A673 (cell line): ENCODE data around the gene CLDN16.
A peak's percentile ranks its signal among the peaks of the same experiment; 100 is the strongest.

Experiments used
- CTCF ChIP-seq: fragments of 300-800, 200-600 bp; sonication (generic); conservative IDR thresholded peaks from 2 replicates; pipeline ENCODE4 v1.5.1; 2017; ENCODE audit warnings: low read depth, mild to moderate bottlenecking, antibody characterized with exemption, low read length, moderate library complexity, mixed read lengths
- EZH2 ChIP-seq: fragments of 200-600 bp; sonication (generic); IDR thresholded peaks from 2 replicates; pipeline ENCODE4 v1.6.1; 2017; ENCODE audit warnings: borderline replicate concordance, low read depth, mild to moderate bottlenecking, mixed read lengths, antibody characterized with exemption, low read length; ENCODE audit not compliant: poor library complexity, severe bottlenecking

DNA sequence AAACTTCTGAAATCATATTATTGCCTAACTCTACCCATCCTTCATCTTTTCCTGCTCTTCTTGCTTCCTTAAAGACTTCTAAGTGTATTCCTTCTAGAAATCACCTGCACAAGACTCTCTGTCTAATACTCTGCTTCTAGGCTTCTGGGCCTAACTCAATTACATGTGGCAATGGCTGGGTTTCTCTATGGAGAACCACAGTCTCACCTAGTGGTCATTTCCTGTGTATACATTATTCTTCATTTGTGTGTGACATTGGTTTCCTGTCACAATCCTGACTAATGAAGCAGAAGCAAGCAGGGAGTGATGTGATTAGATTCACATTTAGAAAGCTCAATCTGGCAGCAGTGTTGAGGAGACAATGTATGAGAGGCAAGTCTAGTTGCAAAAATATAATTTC is 48.8 kb upstream of the CLDN16 start:
- peak; percentile 51 for TF ChIP-seq CTCF
- no peak for TF ChIP-seq EZH2
